ENCODE measurements around the gene OPALIN.
"Not testable (repeated sequence)": the region's sequence is repeated elsewhere in the genome, so short reads cannot be mapped to it uniquely, and the experiment has no call there.

OPALIN gene

GRCh38 chr10:96334616-96335526, 23.9 kb downstream of the OPALIN start:
- no peak for DNase-seq

DNA sequence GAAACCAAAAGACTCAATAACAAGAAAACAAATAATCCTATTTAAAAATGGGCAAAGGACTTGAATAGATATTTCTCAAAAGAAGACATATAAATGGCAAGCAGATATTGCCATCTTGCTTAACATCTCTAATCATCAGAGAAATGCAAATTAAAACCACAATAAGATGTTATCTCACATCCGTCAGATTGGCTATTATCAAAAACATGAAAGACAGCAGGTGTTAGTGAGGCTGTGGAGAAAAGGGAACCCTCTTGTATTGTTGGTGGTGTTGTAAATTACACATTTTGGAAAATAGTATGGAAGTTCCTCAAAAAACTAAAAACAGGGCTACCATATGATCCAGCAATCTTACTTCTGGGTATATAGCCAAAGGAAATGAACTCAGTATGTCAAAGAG, 25.7 kb downstream of the OPALIN start:
- no peak for DNase-seq

DNA sequence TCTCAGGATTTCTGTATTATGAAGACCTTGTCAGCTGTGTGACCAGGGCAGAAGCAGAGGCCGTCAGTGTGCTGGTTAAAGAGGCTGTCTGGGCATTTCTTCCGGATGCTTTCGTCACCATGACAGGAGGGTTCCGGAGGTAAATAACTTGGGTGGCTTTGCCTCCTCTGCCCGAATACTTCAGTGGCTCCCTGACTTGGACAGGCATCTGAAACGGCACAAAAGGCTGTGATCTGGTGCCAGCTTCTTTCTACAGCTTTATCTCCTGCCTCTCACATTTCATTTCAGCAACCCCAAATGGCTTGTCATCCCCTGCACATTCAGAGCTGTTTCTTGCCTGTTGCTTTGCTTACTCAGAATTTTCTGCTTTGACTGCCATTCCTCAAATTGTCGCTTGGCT, 31.3 kb downstream of the OPALIN start:
- DNase-seq, result no peak

DNA sequence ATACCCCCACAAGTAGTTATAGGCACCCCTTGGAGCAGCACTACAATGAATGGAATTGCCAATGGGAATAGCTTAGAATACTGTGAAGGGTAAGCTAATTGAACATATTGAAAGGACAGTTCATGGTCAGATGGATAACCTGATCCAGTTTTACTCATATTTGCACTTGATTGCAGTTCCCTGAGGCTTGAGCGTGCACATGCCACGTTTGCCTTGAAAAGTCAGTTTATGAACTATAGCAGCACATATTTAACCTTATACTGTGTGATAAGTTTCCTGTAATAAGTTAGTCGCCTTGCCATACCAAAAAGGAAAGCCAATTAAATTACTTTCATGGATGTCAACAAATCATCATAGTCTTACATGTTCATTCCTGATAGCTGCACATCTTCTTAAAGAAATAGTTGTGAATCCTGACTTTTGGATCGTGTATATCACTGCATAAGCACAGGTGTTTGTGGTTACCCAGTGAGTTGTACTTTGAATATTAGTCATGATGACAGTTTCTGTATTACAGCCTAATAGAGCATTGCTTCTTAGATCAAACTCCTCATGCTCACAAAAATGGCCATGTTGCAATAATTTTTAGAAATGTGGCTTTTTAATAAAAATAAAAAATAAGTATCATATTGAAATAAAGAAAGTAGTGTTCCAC, 33.0 kb downstream of the OPALIN start:
- DNase-seq, result no peak

- DNase-seq, result no peak
These were observed 34.4 kb downstream of the OPALIN start for GRCh38 chr10:96324447-96324846.

- no peak for DNase-seq
These were observed 36.5 kb downstream of the OPALIN start for GRCh38 chr10:96322275-96322674.

GRCh38 chr10:96321822-96322221, 37.0 kb downstream of the OPALIN start:
- DNase-seq, result no peak

GRCh38 chr10:96319754-96320474, 38.9 kb downstream of the OPALIN start:
- no peak for DNase-seq

DNA sequence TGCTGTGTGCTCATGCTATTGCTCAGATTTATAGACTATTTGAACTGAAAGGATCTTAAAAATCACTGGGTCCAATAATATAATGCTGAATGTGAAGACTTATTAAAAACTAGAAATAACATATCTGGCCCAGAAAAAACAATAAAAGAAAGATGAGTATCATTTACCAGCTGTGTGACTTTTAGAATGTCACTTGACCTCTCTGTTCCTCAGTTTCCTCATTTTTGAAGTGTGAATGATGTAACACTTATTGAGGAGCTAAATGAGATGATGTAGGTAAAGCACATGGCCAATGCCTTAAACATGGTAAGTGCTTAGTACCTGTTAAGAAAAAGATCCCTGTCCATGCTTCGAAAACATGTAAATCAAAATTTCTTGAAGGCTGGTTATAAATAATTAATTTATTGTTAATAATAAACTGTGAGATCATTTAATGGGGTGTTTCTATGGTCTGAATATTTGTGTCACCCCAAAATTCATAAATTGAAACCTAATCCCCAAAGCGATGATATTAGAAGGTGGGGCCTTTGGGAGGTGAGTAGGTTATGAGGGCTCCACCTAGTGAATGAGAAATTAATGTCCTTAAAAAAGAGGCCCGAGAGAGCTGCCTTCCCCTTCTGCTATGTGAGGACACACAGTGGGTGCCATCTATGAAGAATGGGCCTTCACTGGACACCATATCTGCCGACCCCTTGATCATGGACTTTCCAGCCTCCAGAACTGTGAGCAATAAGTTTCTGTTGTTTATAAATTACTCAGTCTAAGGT, 41.6 kb downstream of the OPALIN start:
- no peak for DNase-seq

- no peak for DNase-seq
These were observed 45.5 kb downstream of the OPALIN start for GRCh38 chr10:96313344-96313743.

DNA sequence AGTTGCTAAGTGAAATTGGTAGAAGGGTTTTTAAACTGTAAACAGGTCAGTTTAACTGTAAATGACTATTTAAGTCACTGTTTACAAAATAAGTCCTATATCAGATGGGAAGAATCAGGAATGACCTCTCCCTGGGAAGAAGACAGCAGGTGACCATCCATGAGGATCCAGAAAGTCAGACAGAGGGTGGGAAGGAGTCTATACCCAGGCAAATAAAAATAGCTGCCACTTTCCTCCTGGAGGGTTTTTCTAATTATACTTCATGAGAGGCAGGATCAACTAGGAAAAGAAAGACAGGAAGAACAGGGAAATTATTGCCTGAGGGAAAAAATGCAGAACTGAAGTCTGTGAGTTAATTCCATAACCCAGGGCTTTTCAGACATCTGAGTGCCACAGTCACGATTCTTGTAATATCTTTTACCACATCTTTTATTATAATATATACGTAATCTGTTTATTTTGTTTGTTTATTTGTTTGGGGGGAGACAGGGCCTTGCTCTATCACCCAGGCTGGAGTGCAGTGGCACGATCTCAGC, 47.6 kb downstream of the OPALIN start:
- DNase-seq, result no peak

DNA sequence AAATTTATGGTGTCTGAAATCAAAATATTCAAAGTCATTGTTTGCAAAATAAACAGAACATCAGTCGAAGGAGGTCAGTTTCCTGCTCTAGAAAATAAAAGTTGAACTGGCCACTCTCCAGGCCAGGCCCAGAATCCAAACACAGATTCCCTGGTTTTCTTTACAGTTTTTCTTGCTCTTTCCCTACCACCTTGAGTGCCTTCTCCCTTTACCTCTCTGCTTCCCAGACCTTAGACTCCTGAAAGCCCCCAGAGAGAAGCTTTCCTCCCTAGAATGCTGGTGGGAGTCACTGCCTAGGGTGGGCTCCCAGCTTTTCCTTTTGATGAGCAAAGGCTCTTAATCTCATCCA, 48.5 kb downstream of the OPALIN start:
- DNase-seq, result no peak

DNA sequence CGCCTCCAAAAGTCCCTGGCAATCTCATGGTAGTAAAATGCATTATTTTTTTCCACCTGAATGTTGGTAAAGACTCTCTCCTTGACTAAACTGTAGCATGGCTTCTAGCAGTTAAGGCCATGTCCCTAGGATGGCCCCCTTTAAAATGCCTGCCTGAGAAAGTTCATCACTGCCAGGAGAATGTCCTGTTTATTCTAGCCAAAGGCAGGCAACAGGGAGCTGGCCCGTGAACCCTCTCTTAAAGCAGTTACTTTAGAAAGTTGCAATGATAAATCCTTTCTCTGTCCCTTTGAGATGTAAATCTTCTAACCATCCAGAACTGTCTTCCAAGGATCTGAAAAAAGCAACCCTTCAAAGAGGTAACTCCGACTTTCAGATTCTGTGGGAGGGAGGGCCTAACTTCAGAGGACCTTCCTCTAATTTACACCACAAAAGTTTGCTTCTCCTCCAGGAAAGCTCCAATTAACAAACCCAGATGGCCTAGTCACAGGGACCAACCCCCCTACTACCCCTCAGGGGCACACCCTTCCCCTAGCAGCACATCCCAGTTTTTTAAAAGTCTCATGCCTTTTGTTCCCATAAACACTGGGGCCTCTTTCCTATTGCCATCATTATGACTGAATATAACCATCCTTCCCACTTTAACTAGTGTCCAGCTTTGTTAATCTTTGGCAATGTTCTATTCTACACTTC, 49.0 kb downstream of the OPALIN start:
- no peak for DNase-seq

GRCh38 chr10:96308854-96309253, 49.9 kb downstream of the OPALIN start:
- not testable (repeated sequence) for DNase-seq

GRCh38 chr10:96306516-96306915, 52.3 kb downstream of the OPALIN start:
- no peak for DNase-seq

DNA sequence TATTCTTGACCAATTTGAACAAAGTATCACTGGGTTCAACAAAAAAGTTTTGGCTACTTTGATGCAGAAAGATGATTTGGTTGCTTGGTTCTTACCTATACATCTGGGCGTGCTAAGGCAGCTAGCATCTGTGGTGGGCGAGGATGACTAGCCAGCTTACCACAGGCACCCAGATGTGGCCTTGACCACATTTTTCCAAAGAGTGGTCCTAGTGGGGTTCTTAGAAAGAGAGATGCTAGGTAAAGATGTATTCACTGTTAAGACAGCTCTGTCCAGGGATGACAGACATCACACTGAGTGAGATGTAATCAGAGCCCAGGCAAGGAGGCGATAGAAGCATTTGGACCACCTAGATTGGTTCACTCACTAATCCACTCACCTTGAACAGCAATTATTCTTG, 53.8 kb downstream of the OPALIN start:
- no peak for DNase-seq

- no peak for DNase-seq
These were observed 54.6 kb downstream of the OPALIN start, which contains the start of gene DNTT for GRCh38 chr10:96304230-96304629. Gene DNTT, plus strand, starts transcription at chr10:96304434. Its CDS starts 64 bp downstream, at chr10:96304498.

GRCh38 chr10:96301616-96302015, 57.2 kb downstream of the OPALIN start:
- DNase-seq, result no peak

DNA sequence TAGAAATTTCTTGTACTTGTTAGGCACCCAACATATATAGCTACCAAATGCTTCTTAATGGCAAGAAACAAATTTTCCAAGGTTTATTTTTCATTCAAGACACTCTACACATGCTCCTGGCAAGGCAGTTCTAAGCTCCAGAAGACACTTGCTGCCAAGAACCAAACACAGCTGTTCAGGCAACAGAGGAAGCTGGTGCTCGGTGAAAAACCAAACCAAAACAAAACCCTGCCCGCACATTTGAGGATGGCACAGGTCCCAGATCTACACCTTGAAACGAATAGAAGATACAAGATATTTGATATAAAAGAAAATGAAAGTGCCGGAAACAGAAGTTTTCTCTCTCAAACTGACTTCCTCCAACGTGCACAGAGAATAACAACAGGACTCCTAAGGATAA, 59.4 kb downstream of the OPALIN start:
- no peak for DNase-seq

- no peak for DNase-seq
These were observed 60.4 kb downstream of the OPALIN start for GRCh38 chr10:96298362-96298761.

DNA sequence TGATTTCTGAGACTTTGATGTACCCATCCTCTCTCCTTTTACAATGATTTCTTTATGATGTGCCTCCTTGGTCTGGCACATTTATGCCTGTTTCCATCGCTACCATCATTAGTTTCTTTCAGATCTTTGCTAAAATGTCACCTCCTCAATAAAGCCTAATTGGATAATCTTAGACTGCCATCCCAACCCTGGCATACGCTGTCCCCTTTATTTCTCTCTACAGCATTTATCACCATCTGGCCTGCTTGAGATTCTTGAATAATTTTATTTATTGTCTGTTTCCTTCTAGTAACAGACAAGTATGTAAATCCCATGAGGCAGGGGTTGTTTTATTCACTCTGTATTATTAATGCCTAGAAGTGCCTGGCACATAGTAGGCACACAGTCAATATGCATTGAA, 61.3 kb downstream of the OPALIN start:
- no peak for DNase-seq

DNA sequence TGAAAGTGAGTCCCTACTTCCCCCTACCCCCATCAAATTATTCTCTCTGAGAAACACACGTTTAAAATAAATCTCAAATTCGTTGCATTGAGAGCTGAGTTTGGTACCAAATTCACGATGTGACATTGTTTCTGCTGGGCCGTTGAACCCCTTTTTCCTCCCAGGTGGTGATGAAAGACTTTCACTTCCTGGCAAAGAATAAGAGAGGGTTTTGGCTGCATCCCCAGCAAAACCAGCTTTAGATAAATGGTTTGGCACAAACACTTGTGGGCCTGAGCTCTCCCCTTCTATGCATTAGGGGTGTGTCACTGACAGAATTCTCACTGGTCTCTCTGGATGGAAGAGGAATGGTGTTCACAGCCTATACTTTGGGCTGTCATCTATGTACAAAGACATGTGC, 63.3 kb downstream of the OPALIN start:
- no peak for DNase-seq
